Fibroblast of skin of left quadriceps (primary cell): Measurements from ENCODE around the gene KRT222.

Experiments
- DNase-seq, 2 experiments: peaks; one replicate each; pipeline ENCODE4 v3.0.0-alpha.2; 2013; ENCODE audit warnings: low read depth in 2 of 2

Gene KRT222

DNA sequence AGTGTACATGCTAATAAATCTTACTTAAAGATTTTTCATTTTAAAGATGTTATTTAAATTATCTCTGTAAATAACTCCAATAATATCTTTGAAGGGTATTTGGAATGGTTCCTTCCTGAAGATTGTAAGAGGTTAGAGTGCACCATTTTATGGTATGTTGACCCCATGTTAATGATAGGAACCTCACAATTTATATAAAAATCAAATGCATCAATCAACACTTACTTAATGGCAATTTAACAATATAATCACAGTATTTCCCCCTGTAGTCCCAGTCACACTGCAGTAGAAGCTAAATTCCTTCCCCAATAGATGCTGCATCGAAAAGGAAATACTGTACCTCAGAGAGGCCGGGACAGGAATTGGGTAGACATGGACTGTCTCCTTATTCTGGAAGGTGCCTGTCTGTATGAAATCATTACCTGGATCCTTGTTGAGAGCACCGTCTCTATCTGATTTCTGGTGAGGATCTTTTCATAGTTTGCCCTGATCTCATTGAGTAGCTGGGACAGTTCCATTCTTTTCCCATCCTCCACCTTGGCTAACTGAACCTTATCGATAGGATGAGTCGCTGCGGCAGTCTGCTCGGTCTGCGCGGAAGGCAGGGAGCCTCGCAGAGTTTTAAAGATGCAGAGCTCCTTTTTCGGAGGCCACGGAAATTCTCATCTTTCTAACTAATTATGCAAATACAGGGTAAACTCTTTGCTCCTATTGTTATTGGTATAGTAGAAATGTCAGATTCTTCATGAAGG lies at the start of gene KRT222:
Gene KRT222, minus strand, starts transcription at position 596 of the 752 bp plus-strand sequence. Its CDS starts 78 bp downstream, at position 518.
- no peak for DNase-seq

DNA sequence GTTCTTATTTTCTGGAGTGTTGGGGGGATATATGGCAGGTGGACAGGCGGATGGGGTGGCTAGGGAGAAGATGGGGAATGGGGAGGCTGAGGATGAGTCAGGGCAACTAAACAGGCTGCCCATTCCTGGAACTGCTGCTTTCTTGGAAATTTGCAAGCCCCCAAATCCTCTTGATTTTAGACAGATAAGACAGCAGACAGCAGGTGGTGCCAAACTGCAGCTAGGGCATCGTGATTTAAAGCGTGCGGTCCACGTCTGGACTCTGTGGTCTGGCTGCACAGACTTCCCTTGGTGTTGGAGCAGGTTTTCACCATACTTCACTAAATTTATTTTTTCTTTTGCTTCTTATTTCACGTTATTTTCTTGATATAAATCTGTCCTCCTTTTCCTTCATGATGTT lies 49.5 kb upstream of the KRT222 start:
- no peak for DNase-seq

DNA sequence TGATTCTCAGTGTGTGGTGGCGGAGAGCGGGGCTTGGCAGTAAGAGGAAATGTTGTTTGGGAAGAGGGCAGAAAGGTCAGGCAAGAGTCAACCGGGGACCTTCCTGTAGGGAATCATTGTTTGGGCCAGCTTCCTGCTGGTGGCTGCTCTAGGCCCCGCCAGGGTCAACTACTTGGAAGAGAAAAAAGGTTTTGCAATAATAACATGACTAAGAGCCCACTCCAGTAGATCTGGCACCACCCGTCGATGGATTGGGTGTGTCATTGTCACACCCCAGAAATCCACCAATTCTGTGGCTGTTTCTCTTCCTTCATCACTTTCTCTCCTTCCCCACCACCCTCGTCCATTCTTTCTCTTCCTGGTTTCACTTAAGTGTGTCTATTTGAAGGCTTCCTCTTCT lies 42.8 kb upstream of the KRT222 start:
- DNase-seq = no peak

DNA sequence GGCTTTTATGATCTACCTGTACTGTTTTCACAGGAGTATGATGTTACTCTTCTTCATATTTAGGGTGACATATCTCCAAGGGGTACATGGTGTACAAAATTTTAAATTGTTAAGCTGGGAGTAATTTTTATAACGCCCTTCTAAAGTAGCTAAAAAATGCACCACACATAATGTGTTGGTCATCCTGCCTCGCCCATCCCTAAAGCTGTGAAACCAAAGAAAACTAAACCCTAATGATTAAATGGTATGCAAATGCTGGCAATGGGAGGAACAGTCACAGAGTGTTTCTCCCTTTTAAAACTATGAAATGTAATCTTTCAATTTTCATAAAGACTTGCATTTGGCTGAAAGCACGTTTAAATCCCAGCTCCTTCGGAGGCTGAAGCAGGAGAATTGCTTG lies 40.6 kb upstream of the KRT222 start:
- no peak for DNase-seq

DNA sequence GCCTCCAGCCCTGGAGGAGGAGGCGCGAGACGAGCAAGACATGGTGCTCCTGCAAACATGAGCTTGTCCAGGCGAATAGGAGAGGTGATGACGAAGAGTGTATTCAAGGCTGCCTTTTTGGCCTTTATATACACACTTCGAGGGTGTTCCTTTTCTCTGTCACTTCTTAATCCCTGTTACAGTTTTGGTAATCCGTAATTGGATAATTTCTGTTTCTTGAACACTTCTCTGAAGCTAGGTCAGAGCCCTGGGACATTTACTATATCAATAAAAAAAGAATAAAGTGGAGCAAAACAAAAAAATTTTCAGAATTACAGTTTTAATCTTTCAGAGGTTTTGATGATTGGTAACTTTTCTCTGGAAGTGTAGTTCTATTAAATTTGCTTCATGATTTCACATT lies 38.7 kb upstream of the KRT222 start, which contains the start of gene KRT24:
Gene KRT24, minus strand, starts transcription at position 101 of the 400 bp plus-strand sequence. Its CDS starts 59 bp downstream, at position 42.
- no peak for DNase-seq

DNA sequence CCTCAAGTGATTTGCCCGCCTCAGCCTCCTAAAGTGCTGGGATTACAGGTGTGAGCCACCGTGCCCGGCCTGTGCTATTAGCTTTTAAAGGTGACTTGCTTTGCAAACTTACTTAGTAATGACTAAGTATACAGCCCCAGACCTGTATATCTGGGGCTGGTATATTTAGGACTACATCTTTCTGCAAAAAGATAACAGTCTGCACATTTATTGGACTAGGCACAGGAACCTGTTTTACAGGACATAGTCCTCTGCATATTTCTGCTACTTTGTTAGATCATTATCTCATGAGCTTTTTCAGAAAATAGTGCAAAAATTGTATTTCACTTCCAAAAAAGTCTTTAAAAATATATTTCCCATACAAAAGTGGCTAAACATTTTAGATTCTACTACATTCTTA lies 37.3 kb upstream of the KRT222 start:
- no peak for DNase-seq

DNA sequence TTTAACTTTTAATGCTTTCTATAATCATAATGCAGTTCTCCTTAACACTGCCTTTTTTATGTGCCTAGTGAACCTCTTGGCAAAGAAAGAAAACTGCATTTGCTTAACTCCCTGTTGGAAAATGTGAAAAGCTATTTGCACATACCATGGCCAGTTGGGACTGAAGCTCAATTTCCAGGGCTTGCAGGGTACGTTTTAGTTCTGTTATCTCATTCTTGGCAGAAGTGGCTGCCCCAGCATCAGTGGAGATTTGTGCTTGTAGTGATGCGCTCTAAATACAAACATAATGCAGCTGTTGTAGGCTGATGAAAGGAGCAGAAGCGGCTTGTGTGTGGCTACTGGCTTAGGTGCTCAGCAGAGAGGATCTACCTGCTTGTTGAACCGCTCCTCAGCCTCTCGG lies 34.9 kb upstream of the KRT222 start:
- no peak for DNase-seq

DNA sequence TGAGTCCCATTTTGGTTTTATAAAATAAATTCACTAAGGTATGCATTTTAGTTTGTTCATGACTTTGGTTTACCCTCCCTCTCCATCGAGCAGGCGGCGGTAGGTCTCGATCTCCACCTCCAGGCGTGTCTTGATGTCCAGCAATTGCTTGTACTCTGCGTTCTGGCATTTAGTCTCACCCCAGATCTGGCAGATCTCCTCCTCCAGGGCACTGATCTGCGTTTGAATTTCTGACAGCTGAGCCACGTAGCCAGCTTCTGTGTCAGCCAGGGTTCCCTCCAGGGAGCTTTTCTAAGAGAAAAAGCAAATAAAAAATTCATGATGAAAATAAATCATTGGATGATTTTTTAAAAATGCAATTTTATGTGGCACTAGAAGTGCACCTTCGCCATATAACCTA lies 34.4 kb upstream of the KRT222 start:
- no peak for DNase-seq

DNA sequence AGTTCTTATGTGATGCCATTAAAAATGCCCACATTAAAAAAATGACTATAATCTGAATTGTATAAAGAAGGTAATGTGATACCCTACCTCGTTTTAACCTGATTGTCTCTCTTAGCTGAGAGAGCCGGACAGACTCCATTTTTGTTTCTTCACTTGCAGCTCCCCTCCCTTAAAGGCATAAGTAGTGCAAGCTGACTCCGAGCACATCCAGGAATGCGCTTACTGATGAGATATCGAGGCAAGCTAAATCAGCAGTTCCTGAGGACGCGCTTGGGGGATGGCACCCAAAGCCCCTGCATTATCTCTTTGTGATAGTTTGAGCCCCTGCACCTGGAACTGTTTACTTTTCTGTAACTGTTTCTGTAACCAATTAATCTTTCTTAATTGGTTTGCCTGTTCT lies 32.3 kb upstream of the KRT222 start:
- DNase-seq = no peak

DNA sequence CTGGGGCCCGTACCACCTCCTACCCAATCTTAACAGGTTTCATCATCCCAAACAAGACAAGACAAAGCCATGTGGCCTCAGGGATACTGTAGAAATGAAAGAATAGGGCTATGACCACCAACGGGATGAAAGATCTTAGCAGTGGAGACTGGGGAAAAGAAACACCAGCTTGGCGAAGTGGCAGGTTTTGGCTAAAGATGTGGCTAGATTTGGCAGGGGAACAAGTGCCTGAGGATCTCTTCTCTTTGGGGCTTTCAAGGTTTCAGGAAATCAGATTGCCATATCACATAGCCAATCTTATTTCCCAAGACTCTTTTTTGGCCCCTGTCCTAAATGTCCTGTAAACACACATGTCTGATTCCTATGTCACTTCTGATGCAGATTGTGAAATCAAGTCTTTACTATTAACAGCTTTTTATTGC lies 31.7 kb upstream of the KRT222 start:
- DNase-seq = no peak

DNA sequence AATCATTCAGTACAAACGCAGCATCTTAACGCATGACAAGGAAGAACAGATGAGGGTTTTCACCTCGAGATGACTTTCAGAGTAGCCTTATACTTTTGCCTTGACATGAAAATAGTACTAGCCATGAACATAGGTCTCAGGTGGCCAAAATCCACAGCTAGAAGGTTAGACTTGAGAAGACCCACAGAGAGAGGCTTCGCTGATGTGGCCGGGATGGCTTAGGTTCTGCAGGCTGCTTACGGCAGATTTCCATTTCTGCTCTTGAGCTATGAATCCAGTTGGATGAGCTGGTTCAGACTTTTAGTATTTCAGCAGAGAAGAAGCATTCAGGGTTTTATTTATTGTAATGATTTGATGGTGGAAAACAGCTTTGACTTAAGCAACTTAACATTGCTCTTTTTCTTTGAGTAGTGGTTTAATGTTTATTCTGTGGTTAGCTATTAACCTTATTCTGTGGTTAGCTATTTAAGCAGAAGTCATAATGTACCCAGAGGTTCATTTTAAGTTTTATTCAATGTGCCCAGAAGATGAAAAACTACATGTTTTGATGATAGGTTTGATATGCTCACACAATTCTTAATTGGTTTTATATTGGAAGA lies 31.0 kb upstream of the KRT222 start:
- DNase-seq = no peak

DNA sequence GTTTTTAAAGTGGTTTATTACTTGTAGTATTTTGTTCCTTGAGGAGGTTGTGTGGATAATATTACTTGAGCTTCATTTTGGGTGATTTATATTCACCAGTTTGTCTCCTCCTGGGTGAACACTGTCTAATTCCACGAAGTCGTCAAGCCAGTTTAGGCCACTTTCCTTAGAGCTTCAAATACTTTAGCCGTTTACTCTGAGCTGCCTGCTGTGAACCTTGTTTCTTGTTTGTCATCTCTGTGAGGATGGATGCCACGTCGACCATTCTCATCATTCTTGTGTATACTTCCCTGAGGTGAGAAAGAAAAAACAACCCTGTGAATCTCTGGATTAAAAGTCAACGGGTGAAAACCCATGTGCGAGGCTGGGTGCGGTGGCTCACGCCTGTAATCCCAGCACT lies 29.6 kb upstream of the KRT222 start:
- no peak for DNase-seq

DNA sequence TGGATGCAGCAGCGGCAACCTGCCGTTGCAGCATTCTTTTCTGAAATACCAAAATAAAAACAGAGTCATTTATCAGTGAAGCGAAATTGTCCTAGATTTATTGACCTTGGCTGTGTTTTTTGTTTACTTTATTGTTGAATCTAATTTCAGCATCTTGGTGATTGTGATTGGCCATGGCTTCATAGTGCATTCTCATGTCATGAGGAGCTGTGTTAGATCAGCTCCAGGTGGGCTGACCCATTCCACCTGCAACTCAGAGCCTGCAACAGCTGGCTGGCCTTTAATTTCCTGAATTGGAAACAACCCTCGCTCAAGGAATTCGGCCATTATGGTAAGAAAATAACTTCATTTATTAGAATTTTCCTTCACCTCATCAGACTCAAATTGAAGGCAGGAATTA lies 22.1 kb upstream of the KRT222 start:
- no peak for DNase-seq

DNA sequence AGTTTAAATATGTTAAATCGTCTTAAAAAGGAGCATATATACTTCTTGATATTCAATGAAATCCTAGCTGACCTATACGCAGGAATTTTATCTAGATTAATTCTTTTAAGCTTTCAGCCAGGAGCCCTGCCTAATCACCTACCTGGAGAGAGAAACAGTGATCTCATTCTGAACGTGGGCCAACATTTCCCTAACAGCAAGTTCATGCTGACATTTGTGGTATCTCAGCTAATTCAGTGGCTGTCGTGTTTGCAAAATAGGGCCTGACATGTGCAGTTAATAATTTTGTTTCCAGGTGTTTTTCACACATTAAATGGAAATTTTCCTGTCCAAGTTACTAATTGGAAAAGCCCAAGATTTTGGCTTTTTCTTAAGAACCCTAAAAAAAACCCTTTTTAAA lies 21.2 kb upstream of the KRT222 start:
- DNase-seq = no peak

DNA sequence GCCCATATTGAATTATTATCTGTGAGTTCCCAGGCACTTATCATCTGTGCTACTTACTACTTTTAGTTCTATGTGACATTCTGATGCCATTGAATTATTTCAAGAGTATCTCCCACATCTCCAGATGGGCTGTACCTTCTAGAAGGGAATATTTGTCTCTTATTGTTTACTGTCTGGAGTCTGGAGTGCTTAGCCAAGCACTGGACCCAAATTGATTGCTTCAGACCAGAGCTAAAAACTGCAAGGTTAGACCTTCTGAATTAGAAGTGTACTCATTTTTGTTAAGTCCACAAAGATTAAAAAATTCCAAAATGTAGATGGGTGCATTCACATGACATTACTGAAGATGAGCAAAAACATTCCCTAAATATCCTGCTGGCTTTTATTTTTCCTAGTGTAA lies 16.0 kb upstream of the KRT222 start:
- DNase-seq = no peak

DNA sequence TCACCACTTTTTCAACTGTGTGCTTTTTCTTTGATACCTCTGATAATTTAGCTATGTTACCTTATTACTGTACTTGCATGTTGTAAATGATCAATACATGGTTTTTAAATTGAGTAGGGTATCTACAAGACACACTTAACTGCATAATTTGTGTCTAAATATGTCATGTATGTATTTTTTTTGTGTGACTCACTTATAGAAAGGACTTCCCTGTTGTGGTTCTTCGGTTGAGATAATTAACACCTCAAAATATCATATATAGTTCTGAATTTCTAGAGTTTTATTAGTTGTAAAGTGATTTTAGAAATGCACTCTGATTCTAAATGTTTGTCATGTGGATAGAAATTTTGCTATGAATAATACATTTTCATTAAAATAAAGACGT lies 14.5 kb upstream of the KRT222 start:
- no peak for DNase-seq

DNA sequence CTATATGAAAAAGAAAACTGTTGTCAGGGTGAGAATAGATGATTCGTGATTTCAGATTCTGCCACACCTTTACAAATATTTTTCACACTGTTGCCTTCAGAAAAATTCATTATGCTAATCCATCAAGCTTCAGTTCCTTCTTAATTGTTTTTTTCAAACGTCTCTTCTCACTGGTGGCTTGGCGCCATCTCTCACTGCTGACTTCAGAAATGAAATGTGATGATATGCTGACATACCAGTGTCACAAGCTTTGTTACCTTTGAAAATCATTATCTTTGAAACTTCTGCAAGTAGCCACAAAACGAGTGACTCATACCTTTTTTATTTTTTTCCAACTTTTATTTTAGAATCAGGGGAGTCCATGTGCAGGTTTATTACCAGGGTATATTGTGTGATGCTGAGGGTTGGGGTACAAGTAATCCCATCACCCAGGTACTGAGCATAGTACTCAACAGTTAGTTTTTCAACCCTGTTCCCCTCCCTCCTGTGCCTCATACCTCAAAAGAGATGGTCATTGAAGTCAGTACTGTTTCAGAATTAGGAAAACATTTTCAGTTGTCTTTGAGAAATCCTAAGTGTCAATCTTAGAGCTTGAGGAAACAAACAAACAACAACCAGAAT lies 14.0 kb upstream of the KRT222 start:
- no peak for DNase-seq

DNA sequence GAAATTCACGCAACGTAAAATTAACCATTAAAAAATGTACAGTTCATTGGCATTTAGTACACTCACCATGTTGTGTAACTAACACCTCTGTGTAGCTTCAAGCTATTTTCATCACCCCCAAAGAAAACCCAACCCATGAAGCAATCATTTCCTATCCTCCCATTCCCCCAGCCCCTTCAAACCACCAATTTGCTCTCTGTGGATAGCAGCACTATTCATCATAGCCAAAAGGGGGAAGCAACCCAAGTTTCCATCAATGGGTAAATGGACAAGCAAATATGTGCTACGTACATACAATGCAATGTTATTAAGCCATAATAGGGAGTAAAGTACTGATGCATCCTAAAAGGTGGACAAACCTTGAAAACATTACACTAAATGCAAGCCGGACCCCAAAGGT lies 10.9 kb upstream of the KRT222 start:
- DNase-seq = no peak

DNA sequence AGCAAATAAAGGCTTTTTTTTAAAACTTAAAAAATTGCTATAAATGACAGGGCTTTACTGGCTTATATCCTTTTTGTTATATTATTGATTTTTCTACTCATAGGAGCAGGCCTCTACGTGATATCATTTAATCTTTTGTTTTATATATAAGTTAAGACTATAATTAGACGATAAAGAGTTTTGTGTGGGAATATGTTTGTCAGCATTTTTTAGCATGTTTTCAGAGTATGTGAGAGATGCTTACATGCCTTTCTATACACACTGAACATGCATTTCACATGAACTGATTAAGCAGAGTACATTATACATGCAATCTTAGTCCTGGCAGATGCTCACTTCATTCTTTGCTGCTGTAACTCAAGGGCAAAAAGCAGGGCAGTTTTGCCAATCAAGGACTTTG lies 7.7 kb upstream of the KRT222 start:
- DNase-seq = no peak

DNA sequence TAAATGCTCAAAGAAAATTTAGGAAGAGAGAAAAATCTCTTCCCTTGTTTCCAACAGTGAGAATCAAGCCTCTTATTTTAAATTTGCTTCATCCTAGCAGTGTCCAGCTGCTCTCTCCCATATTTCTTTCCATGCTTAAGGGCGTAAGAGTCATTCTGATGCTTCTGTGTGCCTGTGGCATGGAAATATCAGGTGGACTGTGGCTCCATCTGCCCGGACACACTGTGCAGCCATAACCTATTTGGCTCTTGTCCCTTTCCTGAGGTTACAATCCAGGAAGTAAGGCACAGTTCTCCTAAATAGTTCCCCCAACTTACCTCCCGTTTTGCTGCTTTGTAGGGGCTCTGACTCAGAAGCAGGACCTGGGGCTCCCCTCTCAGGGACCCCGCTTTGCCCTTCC lies 6.3 kb upstream of the KRT222 start:
- no peak for DNase-seq

DNA sequence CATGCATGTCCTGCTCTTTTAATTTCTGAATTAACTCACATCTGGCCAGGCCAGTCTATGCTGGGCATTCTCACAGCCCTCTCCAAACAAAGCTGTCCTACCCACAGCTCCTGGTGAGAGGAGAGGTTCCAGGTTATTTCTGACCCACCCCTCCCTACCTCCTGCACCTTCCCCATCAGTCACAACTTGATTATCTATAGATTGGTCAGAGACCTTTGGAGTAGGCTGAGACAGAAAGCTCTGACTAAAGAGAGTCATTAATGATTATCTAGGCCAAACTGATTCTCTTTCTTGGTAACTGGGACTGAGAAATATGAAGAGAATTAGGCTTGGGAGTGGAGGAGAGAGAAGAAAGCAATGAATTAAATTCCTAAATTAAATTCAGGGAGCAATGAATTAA lies 1.4 kb upstream of the KRT222 start:
- no peak for DNase-seq

DNA sequence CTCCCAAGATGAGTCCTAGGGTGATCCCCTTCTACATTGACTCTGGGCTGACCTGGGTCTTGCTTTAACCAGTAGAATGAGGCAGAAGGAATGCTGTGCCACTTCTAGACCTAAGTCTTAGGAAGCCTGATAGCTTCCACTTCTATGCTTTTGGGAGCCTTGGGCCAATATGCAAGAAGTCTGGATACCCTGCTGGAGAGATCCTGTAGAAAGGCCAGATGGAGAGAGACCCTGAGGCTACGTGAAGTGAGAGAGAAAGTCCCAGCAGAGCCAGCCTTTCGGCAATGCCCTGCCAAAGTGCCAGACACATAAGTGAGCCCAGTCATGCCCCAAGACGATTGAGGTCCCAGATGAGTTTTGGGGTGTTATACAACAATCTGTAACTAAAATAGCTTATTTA lies 1.7 kb downstream of the KRT222 start:
- no peak for DNase-seq

DNA sequence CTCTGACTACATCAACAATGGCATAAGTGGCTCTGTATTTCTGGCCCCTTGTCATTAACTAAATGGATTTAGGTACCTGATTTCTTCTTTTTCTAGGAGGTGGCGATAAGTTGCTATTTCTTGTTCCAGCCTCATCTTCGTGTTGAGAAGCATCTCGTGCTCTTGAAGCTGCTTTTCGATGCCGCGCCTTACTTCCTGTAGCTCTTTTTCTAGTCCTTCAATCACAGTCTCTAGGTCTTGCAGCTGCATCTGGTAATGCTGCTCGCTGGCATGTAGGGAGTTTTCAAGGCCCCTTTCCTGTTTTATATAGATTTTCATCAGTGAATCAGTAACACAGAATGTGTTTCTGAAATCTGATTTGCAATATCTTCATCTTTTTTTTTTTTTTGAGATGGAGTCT lies 5.1 kb downstream of the KRT222 start:
- no peak for DNase-seq
